GM20431 (cell line): ENCODE results near the gene CDH18.

ENCODE experiments used
- in situ Hi-C: fragments of 300-500 bp; cut with MseI, MboI; formaldehyde crosslinking; loops from one replicate; pipeline ENCODE4 v1.15.0; 2020; ENCODE audit warnings: low sequenced_read_pairs; ENCODE audit not compliant: unreplicated experiment

CDH18 gene

DNA sequence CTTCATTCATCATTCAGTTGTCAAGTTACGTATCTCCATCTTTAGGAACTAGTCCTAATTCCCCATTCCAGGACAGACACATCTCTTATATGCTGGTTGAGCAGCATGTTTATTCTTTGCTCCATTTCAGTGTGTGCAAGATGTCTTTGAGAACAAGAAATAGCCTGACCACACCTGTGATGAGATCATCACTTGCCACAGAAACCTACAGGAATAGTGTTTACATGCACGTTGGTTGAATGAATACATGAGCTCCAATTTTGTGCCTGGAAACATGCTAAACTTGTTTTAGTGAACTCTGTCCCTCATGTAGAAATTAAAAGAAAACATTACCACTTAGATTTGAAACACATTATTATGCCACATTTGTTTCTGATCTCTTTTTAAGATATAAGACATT, 489.1 kb downstream of the CDH18 start:
- in situ Hi-C loops: no loop called here

DNA sequence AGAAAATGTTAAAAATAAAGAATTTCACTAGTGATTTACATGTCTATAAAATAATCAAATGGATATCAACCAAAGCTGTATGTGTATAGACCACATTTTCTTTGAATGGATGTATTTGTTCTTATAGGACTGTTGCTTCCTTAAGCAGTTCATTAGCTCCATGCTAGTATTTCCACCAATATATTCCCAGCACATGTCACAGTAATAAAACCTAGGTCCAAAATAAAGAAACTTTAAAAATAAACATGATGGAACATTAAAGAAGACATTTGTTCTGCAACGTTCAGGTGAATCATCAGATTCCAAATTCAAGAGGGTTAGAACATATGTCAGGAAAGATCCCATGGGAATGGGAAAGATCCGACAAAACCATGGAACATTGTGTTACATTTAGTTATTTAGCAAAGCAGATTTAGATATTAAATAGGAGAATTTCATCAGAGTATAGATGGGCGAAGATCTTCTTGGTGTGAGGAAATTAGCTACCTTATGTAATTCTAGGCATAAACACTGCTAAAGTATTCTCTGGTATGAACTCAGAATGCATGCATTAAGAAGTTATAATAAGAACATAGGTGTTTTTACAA, 490.7 kb downstream of the CDH18 start:
- in situ Hi-C loops: no loop called here

DNA sequence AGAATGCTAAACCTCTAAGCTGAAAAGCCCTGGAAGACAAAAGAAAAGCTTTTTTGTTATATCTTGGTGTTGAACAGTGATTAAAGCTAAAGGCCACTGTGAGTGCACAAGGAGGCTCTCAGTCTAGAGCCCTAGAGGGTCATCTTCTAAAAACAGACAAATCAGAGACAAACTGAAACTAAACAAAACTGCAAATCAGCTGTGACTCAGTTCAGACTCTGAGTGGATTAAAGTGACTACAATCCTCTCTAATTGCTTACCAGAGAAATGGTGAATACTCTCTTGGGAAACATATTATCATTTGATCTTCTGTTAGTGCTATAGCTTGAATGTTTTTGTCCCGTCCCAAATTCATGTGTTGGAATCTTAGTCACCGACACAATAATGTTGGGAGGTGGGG, 491.9 kb downstream of the CDH18 start:
- in situ Hi-C loops: no loop called here

DNA sequence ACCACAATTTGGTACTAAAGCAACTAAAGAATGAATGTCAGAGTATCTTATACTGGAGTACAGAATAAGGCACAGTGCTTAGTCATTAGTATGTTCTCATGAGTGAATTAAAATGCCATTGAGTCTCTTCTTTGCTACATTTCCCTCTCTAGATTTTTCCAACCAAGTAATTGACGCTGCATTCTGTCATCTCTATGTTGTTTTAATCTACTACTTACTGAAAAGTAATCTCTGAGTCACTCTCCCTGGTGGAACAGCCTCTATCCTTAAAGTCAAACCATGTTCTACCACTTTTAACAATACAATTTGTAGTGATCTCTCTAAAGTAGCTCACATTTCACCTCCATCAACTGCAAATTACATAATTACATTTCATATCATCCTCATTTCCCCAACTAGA, 495.1 kb downstream of the CDH18 start:
- in situ Hi-C loops: no loop called here

DNA sequence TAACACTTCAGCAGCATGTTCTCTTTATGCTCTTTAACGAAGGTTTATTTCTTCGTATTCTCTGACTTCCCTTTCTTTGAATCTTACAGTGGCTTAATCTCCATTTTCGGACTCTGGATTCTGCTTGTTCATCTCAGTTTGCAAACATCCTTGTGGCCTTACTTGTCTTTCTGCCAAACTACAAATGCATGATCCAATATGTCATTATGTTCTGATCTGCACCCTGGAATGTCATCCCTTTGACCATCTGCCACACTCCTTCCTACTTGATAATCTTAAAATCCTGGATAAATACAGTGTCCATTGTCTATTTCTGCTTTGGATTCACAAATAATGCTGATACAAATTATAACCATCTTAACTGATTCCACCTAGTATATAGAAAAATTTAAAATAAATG, 499.2 kb downstream of the CDH18 start:
- in situ Hi-C loops: no loop called here

DNA sequence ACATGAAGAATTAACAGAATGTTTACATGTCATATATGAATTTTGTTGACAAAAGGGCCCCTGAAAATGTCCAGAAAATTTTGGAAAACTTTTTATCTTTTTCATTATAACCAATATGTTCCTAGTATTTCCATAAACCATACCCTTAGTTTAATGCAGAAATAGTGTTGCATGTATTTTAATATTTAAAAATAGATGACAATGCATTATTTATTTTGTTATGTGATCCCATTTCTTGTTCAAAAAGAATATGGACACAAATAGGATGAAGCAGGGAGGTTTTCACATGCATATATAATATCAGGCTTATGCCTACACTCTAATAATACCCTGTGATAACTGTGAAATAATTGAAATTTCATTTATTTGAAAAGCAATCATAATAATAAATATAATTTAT, 500.5 kb downstream of the CDH18 start:
- in situ Hi-C loops: no loop called here

DNA sequence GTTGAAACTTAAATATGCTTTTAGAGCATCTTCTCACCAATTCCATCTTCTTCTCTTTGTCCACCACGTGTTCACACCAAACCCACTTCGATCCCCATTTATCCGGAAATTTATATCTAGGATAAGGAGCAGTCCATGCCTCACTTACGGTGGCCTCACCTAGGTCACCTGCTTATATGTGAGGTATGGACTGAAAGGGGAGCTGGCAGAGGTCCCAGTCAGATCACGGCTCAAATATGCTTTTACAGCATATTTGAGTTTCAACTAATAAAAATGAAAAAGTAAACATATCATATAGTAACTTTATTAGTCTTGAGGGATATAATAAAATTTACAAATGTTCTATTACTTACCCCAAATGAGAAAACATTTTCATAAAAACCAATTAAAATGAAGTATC, 508.4 kb downstream of the CDH18 start:
- in situ Hi-C loops: no loop called here

DNA sequence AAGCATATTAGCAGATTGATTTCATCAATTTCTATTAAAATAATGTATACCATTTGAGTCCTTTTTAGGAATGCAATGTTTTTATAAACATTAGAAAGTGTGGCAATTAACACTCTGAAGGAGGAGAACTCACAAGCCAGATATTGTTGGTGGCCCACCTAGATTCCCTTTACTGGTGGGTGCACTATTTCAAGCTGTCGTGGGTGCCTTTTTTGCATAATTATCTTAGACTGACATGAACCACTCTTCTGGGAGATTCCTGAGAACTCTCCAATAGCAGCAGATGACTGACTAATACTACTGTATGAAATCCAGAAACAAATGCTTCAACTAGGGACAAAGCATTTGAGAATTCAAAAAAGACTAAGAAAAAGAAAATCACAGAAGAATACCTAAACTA, 526.0 kb downstream of the CDH18 start:
- in situ Hi-C loops: no loop called here

DNA sequence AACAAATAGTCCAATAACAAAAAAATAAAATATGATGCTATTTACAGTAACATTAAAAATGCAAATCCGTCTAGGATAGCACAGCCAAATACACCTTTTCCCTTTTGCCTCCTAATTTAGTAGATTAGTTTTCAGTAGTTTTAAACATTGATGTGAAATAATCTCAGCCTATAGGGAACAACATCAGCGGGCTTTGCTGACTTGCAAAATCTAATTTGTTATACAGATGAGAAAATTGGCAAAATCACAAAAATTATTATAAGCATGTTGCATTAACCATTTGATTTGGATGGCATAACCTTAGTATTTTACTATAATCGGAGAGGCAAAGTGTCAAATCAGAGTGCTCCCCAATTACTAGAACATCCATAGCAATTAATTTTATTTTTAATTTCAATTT, 563.5 kb downstream of the CDH18 start:
- in situ Hi-C loops: no loop called here
